GM12878 (cell line): ENCODE results near the gene HIVEP3.

Source experiments
- E2F4 ChIP-seq: IDR thresholded peaks from 2 replicates; pipeline ENCODE4 v1.6.1; 2012; ENCODE audit warnings: low read depth, low read length, improper control_type of control experiment
- HSF1 ChIP-seq: fragments of 150-350 bp; IDR thresholded peaks from 2 replicates; pipeline ENCODE4 v1.6.1; 2014; ENCODE audit warnings: mild to moderate bottlenecking, low read depth, low read length
- POLR2AphosphoS5 ChIP-seq: IDR thresholded peaks from 2 replicates; pipeline ENCODE4 v1.6.1; 2011; ENCODE audit warnings: mild to moderate bottlenecking, low read length, inconsistent platforms
- SMC3 ChIP-seq: IDR thresholded peaks from 2 replicates; pipeline ENCODE4 v1.6.1; 2011; ENCODE audit warnings: low read length, improper control_type of control experiment, borderline replicate concordance

GRCh38 chr1:41917076-41917475, 1.6 kb downstream of the HIVEP3 start:
- no peak for TF ChIP-seq E2F4
- TF ChIP-seq HSF1 = no peak
- TF ChIP-seq SMC3 = no peak
- no peak for TF ChIP-seq POLR2AphosphoS5
